Testis (tissue), 3 donors: ENCODE data around the gene MACROD1. TPM values are rescaled to one million over a fixed set of nuclear protein-coding genes. Genes with fewer than 3 reads are reported as not detected.
A peak's percentile ranks its signal among the peaks of the same experiment; 100 is the strongest.

Experiments used
- DNase-seq: peaks from one replicate; pipeline ENCODE4 v3.0.0-alpha.2; 2019
- H3K27ac ChIP-seq, 2 donors: fragments of 200-600 bp; sonication (generic); one replicate each; pipeline ENCODE4 v1.5.1; 2019
- H3K27me3 ChIP-seq: fragments of 200-600 bp; sonication (generic); one replicate; pipeline ENCODE4 v1.5.1; 2019
- H3K36me3 ChIP-seq: fragments of 200-600 bp; sonication (generic); one replicate; pipeline ENCODE4 v1.5.1; 2017; ENCODE audit warnings: low read depth; ENCODE audit errors: missing control alignments
- H3K4me1 ChIP-seq: fragments of 200-600 bp; sonication (generic); one replicate; pipeline ENCODE4 v1.5.1; 2019
- H3K4me3 ChIP-seq, 2 donors: fragments of 200-600 bp; sonication (generic); one replicate each; pipeline ENCODE4 v1.5.1; 2017 to 2019
- H3K9me3 ChIP-seq: fragments of 200-600 bp; sonication (generic); one replicate; pipeline ENCODE4 v1.5.1; 2017
- CTCF ChIP-seq, 3 experiments: fragments of 450-650 bp in 2 of 3; fragments of 200-600 bp in 1 of 3; sonication (generic) in 1 of 3; IDR thresholded peaks; one replicate each; pipeline ENCODE4 v1.5.1; 2016 to 2019; ENCODE audit warnings: antibody characterized with exemption in 3 of 3, mild to moderate bottlenecking in 2 of 3, moderate library complexity in 1 of 3
- POLR2A ChIP-seq: fragments of 450-650 bp; IDR thresholded peaks from one replicate; pipeline ENCODE4 v1.6.1; 2017; ENCODE audit warnings: antibody characterized with exemption, mild to moderate bottlenecking, moderate library complexity
- WGBS, 2 donors: methylation state at CpG; one replicate each; pipeline ENCODE4 v1.1.5; 2018; 5-methylcytosine and 5-hydroxymethylcytosine counted together
- intact Hi-C: fragments of 100-400 bp; cut with DNase I; formaldehyde crosslinking; loops from one replicate; pipeline ENCODE4 v1.15.1; 2023; ENCODE audit warnings: low total_unique reads
- polyA plus RNA-seq: library from polyadenylated mRNA; stranded (reverse); fragments of 350-450 nt; fragmentation: Illumina TruSeq; extraction: RNeasy Lipid Tissue Mini Kit (QIAGEN cat#74804); gene quantifications from one replicate; pipeline ENCODE4 v1.2.3, GENCODE V29; 2014; ENCODE audit warnings: low read depth, low replicate concordance; ENCODE audit not compliant: insufficient read depth
- total RNA-seq, 2 donors: library from RNA; depleted of rRNA; stranded (reverse); fragments of >200 nt; gene quantifications; one replicate each; pipeline ENCODE4 v1.2.3, GENCODE V29; 2016

MACROD1 gene
- total and polyA plus RNA-seq, 3 donors from 2014 or later: 13.3 to 15.3 (median 14.1) TPM

- H3K4me3 ChIP-seq: peak overlapping the region; percentile 23 to 34
- peak; percentile 51 for DNase-seq
- intact Hi-C loops: no loop called here
- peak overlapping the region in 1 of 2 donors; percentile 71 for H3K27ac ChIP-seq
- no peaks in the 10 kb centered on the region for H3K27me3 ChIP-seq
- 0 to 6% methylated on average over 26 to 27 of the region's 27 CpGs for WGBS, 2 donors
- TF ChIP-seq CTCF (IDR thresholded peaks at IDR 0.05) (no peak), POLR2A (no peak)
- no peaks in the 10 kb centered on the region for H3K9me3 ChIP-seq
- H3K4me1 ChIP-seq: peaks cover 16% of the 10 kb centered on the region
- H3K36me3 ChIP-seq: no peaks in the 10 kb centered on the region
Observed at GRCh38 chr11:64007160-64007628, 158.7 kb downstream of the MACROD1 start.

- DNase-seq: no peak
- Histone ChIP-seq H3K27me3 (no peaks in the 10 kb centered on the region), H3K4me3 (no peak overlapping the region), H3K9me3 (no peaks in the 10 kb centered on the region), H3K4me1 (peaks cover 20% of the 10 kb centered on the region), H3K27ac (no peak overlapping the region), H3K36me3 (no peaks in the 10 kb centered on the region)
- no peak for TF ChIP-seq CTCF (IDR thresholded peaks at IDR 0.05)
- TF ChIP-seq POLR2A: no peak
- WGBS, 2 donors: 79 to 89% methylated on average over 9 to 12 of the region's 12 CpGs
- intact Hi-C loops: no loop called here
Observed at GRCh38 chr11:64006398-64006797, 159.5 kb downstream of the MACROD1 start.

- Histone ChIP-seq H3K4me1 (peaks cover 25% of the 10 kb centered on the region), H3K27ac (no peak overlapping the region), H3K9me3 (no peaks in the 10 kb centered on the region), H3K4me3 (no peak overlapping the region), H3K36me3 (no peaks in the 10 kb centered on the region), H3K27me3 (no peaks in the 10 kb centered on the region)
- TF ChIP-seq POLR2A (no peak), CTCF (IDR thresholded peaks at IDR 0.05) (no peak)
- 85% methylated on average over 4 of the region's 4 CpGs; no CpG with 5 or more reads in 1 of the 2 donors for WGBS, 2 donors
- intact Hi-C loops: no loop called here
- DNase-seq: no peak
Observed at GRCh38 chr11:64005691-64006090, 160.2 kb downstream of the MACROD1 start.

- intact Hi-C loops: no loop called here
- no peaks in the 10 kb centered on the region for H3K9me3 ChIP-seq
- H3K27ac ChIP-seq: no peak overlapping the region
- H3K36me3 ChIP-seq: no peaks in the 10 kb centered on the region
- DNase-seq: no peak
- H3K4me3 ChIP-seq: no peak overlapping the region
- TF ChIP-seq CTCF (IDR thresholded peaks at IDR 0.05) (no peak), POLR2A (no peak)
- H3K4me1 ChIP-seq: peaks cover 33% of the 10 kb centered on the region
- no peaks in the 10 kb centered on the region for H3K27me3 ChIP-seq
- WGBS, 2 donors: 78 to 90% methylated on average over 4 of the region's 4 CpGs
Observed at GRCh38 chr11:64004590-64004984, 161.3 kb downstream of the MACROD1 start.
